ENCODE results near the gene DCUN1D2.

The DCUN1D2 gene

DNA sequence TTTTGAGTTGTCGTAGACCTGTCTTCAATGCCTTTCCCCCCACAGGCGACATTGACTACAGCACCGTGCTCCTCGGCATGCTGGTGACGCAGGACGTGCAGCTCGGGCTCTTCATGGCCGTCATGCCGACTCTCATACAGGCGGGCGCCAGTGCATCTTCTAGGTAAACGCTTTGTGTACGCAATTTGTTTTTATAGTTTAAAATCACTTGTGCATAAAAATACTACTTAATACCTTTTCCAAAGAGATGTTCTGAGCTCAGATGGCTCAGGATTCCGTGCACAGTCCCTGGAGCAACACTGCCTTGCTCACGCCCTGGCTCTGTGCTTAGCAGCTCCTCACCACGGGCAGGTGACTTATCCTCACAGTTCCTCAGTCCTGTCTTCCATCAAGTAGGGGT is 30.1 kb upstream of the DCUN1D2 start:
- no peaks in the 10 kb centered on the region for H3K36me3 ChIP-seq (ENCODE audit: insufficient read depth)
- no peak overlapping the region for H3K27ac ChIP-seq
- H3K27me3 ChIP-seq (ENCODE audit: insufficient read depth, low read depth) = no peaks in the 10 kb centered on the region
- no peak overlapping the region for H3K4me2 ChIP-seq
- no peak for TF ChIP-seq CTCF (conservative IDR thresholded peaks at IDR 0.05; ENCODE audit: low read depth, low read length)
- H4K20me1 ChIP-seq (ENCODE audit: insufficient read depth) = no peaks in the 10 kb centered on the region
- H3K9ac ChIP-seq = no peak overlapping the region
- H3K79me2 ChIP-seq (ENCODE audit: insufficient read depth, low read depth) = no peaks in the 10 kb centered on the region
- no peaks in the 10 kb centered on the region for H3K4me1 ChIP-seq (ENCODE audit: low read depth, poor library complexity, severe bottlenecking)
- H2AFZ ChIP-seq (ENCODE audit: low read depth) = no peak overlapping the region
- no peak overlapping the region for H3K4me3 ChIP-seq (IDR thresholded peaks at IDR 0.05; ENCODE audit: insufficient read depth, low read depth, low read length)

GRCh38 chr13:113519556-113519955 is 29.0 kb upstream of the DCUN1D2 start:
- H3K27me3 ChIP-seq (ENCODE audit: insufficient read depth, low read depth) = no peaks in the 10 kb centered on the region
- H3K4me2 ChIP-seq = no peak overlapping the region
- H4K20me1 ChIP-seq (ENCODE audit: insufficient read depth) = no peaks in the 10 kb centered on the region
- no peaks in the 10 kb centered on the region for H3K4me1 ChIP-seq (ENCODE audit: low read depth, poor library complexity, severe bottlenecking)
- no peak overlapping the region for H3K4me3 ChIP-seq (IDR thresholded peaks at IDR 0.05; ENCODE audit: insufficient read depth, low read depth, low read length)
- H3K36me3 ChIP-seq (ENCODE audit: insufficient read depth) = no peaks in the 10 kb centered on the region
- H3K9ac ChIP-seq = no peak overlapping the region
- no peaks in the 10 kb centered on the region for H3K79me2 ChIP-seq (ENCODE audit: insufficient read depth, low read depth)
- no peak for TF ChIP-seq CTCF (conservative IDR thresholded peaks at IDR 0.05; ENCODE audit: low read depth, low read length)
- no peak overlapping the region for H3K27ac ChIP-seq
- H2AFZ ChIP-seq (ENCODE audit: low read depth) = no peak overlapping the region

DNA sequence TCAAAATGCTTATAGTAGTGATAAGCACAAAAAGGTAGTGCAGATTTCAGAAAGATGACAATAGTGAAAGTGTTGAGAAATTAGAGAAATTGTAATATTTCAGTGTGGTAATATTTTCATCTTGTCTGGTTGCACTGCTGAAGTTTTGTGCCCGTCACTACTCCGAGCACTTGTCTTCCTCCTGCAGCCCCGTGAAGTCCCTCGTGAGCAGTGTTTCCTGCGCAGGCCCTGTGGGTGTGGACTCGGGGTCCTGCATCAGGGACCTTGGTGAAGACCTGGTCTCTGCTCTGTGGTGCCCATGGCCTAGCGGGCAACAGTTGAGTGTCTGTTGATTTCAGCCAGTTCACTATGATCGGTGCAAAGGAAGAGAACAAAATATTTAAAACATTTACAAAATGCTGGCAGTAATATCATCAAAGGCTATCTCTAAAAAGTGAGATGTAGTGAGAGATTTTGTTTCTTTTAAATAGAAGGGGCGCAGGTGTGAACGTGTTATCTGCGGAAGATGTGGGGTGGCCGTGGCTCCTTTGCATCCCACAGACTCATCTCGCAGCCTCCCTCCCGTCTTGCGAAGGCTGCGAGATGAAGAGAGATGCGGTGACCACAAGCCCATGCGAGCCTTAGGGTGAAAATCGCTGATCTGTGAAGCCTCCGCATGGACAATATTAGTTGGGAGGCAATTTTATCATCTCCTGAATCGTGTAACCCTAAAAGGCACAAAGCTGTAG is 27.7 kb upstream of the DCUN1D2 start:
- no peak overlapping the region for H3K27ac ChIP-seq
- H3K36me3 ChIP-seq (ENCODE audit: insufficient read depth) = no peaks in the 10 kb centered on the region
- no peaks in the 10 kb centered on the region for H3K4me1 ChIP-seq (ENCODE audit: low read depth, poor library complexity, severe bottlenecking)
- H3K4me2 ChIP-seq = no peak overlapping the region
- H4K20me1 ChIP-seq (ENCODE audit: insufficient read depth) = no peaks in the 10 kb centered on the region
- H2AFZ ChIP-seq (ENCODE audit: low read depth) = no peak overlapping the region
- no peak overlapping the region for H3K9ac ChIP-seq
- no peaks in the 10 kb centered on the region for H3K79me2 ChIP-seq (ENCODE audit: insufficient read depth, low read depth)
- no peak overlapping the region for H3K4me3 ChIP-seq (IDR thresholded peaks at IDR 0.05; ENCODE audit: insufficient read depth, low read depth, low read length)
- H3K27me3 ChIP-seq (ENCODE audit: insufficient read depth, low read depth) = no peaks in the 10 kb centered on the region
- no peak for TF ChIP-seq CTCF (conservative IDR thresholded peaks at IDR 0.05; ENCODE audit: low read depth, low read length)

- Histone ChIP-seq H3K9ac (no peak overlapping the region), H3K4me3 (IDR thresholded peaks at IDR 0.05; ENCODE audit: insufficient read depth, low read depth, low read length) (no peak overlapping the region), H3K27ac (no peak overlapping the region), H4K20me1 (ENCODE audit: insufficient read depth) (no peaks in the 10 kb centered on the region), H3K27me3 (ENCODE audit: insufficient read depth, low read depth) (no peaks in the 10 kb centered on the region), H3K4me1 (ENCODE audit: low read depth, poor library complexity, severe bottlenecking) (no peaks in the 10 kb centered on the region), H2AFZ (ENCODE audit: low read depth) (no peak overlapping the region), H3K4me2 (no peak overlapping the region), H3K79me2 (ENCODE audit: insufficient read depth, low read depth) (no peaks in the 10 kb centered on the region), H3K36me3 (ENCODE audit: insufficient read depth) (no peaks in the 10 kb centered on the region)
- no peak for TF ChIP-seq CTCF (conservative IDR thresholded peaks at IDR 0.05; ENCODE audit: low read depth, low read length)
These were observed 24.3 kb upstream of the DCUN1D2 start for GRCh38 chr13:113514847-113515246.
